CD4-positive, alpha-beta T cell (primary cell): ENCODE results near the gene PHLDB3. TPM values are rescaled to one million over a fixed set of nuclear protein-coding genes. Genes with fewer than 3 reads are reported as not detected.
"Not testable (repeated sequence)": the region's sequence is repeated elsewhere in the genome, so short reads cannot be mapped to it uniquely, and the experiment has no call there.

Experiments
- ATAC-seq: fragments of 200-7000 bp; cut with Tn5 transposase; one replicate; pipeline ENCODE4 v1.10.0; 2022; ENCODE audit warnings: mild to moderate bottlenecking; ENCODE audit not compliant: poor library complexity
- CTCF ChIA-PET: fragments of 350-600 bp; sonication (Branson Sonifier 250); formaldehyde crosslinking; loops from one replicate; lab custom pipeline; 2021; ENCODE audit warnings: antibody characterized with exemption, inconsistent platforms; lab: Charles Lee
- POLR2A ChIA-PET: fragments of 350-600 bp; sonication (Branson Sonifier 250); formaldehyde crosslinking; loops from one replicate; lab custom pipeline; 2021; ENCODE audit warnings: antibody characterized with exemption, inconsistent platforms; lab: Charles Lee
- DNase-seq, 14 experiments: peaks; one replicate each; pipeline ENCODE4 v3.0.0-alpha.2; 2013 to 2020; ENCODE audit warnings: mixed read lengths in 2 of 14
- H3K27ac ChIP-seq, 2 donors: one replicate each; pipeline versions ENCODE4 v1.5.1 to v1.7.0; 2013; ENCODE audit warnings: low read length in 2 of 2, low read depth in 1 of 2, mild to moderate bottlenecking in 1 of 2
- H3K27me3 ChIP-seq, 2 experiments: 1 replicate in 1 of 2; 2 replicates in 1 of 2; pipeline versions ENCODE4 v1.6.1 to v1.7.0; 2013; ENCODE audit warnings: low read length in 2 of 2, control low read depth in 1 of 2, mild to moderate bottlenecking in 1 of 2, moderate library complexity in 1 of 2; ENCODE audit not compliant: insufficient read depth in 2 of 2, control insufficient read depth in 1 of 2
- H3K36me3 ChIP-seq: one replicate; pipeline ENCODE4 v1.6.1; 2013; ENCODE audit warnings: low read length, control low read depth; ENCODE audit not compliant: insufficient read depth
- H3K4me1 ChIP-seq: one replicate; pipeline ENCODE4 v1.6.1; 2013; ENCODE audit warnings: low read length, control low read depth; ENCODE audit not compliant: insufficient read depth
- H3K4me3 ChIP-seq: one replicate; pipeline ENCODE4 v1.5.1; 2013; ENCODE audit warnings: mild to moderate bottlenecking, low read length, moderate library complexity
- H3K9me3 ChIP-seq, 2 experiments: 1 replicate in 1 of 2; 2 replicates in 1 of 2; pipeline versions ENCODE4 v1.6.1 to v1.7.0; 2013; ENCODE audit warnings: low read length in 2 of 2, mild to moderate bottlenecking in 2 of 2, control low read depth in 1 of 2, moderate library complexity in 1 of 2; ENCODE audit not compliant: control insufficient read depth in 1 of 2, insufficient read depth in 1 of 2
- H3K27ac Mint-ChIP-seq: one replicate; pipeline ENCODE4 v1.8.0; 2020; ENCODE audit warnings: mixed read lengths
- H3K27me3 Mint-ChIP-seq: one replicate; pipeline ENCODE4 v1.8.0; 2021; ENCODE audit warnings: mixed read lengths
- H3K36me3 Mint-ChIP-seq: one replicate; pipeline ENCODE4 v1.8.0; 2021; ENCODE audit warnings: low read depth, mixed read lengths
- H3K4me1 Mint-ChIP-seq: one replicate; pipeline ENCODE4 v1.8.0; 2021; ENCODE audit warnings: low read depth, mixed read lengths
- H3K4me3 Mint-ChIP-seq: one replicate; pipeline ENCODE4 v1.8.0; 2020; ENCODE audit warnings: mild to moderate bottlenecking, mixed read lengths
- H3K9me3 Mint-ChIP-seq: one replicate; pipeline ENCODE4 v1.8.0; 2020; ENCODE audit warnings: mixed read lengths
- intact Hi-C, 2 experiments: fragments of 100-400 bp; cut with DNase I in 1 of 2; cut with micrococcal nuclease in 1 of 2; formaldehyde crosslinking; loops; one replicate each; pipeline versions ENCODE4 v1.15.1 to v1.9.0; 2023 to 2025; cut with DNase I, micrococcal nuclease
- total RNA-seq, 174 experiments: library from RNA in 2 of 174; stranded (reverse) in 2 of 174; gene quantifications; one replicate each; pipeline ENCODE4 v1.2.3 and lab custom pipeline; 2021 to 2026
- TF ChIP-seq, protein P1 (sequence below): fragments of 200-600 bp; IDR thresholded peaks from one replicate; pipeline ENCODE4 v1.8.0; 2022; ENCODE audit warnings: antibody characterized with exemption, mild to moderate bottlenecking

PHLDB3 gene
- total RNA-seq, 2 experiments from 2014 or later = 75.1 to 77.4 TPM

GRCh38 chr19:43552198-43552450, 47.6 kb upstream of the PHLDB3 start:
- Histone ChIP-seq H3K4me3 (no peak overlapping the region), H3K36me3 (peaks cover 55% of the 10 kb centered on the region), H3K27ac (no peak overlapping the region), H3K27me3 (no peaks in the 10 kb centered on the region), H3K4me1 (peaks cover 6% of the 10 kb centered on the region), H3K9me3 (no peaks in the 10 kb centered on the region)
- TF ChIP-seq, protein P1, sequence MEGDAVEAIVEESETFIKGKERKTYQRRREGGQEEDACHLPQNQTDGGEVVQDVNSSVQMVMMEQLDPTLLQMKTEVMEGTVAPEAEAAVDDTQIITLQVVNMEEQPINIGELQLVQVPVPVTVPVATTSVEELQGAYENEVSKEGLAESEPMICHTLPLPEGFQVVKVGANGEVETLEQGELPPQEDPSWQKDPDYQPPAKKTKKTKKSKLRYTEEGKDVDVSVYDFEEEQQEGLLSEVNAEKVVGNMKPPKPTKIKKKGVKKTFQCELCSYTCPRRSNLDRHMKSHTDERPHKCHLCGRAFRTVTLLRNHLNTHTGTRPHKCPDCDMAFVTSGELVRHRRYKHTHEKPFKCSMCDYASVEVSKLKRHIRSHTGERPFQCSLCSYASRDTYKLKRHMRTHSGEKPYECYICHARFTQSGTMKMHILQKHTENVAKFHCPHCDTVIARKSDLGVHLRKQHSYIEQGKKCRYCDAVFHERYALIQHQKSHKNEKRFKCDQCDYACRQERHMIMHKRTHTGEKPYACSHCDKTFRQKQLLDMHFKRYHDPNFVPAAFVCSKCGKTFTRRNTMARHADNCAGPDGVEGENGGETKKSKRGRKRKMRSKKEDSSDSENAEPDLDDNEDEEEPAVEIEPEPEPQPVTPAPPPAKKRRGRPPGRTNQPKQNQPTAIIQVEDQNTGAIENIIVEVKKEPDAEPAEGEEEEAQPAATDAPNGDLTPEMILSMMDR = no peak
- Mint-ChIP-seq H3K4me3 (no peak overlapping the region), H3K4me1 (peaks cover 8% of the 10 kb centered on the region), H3K36me3 (peaks cover 75% of the 10 kb centered on the region), H3K27me3 (no peaks in the 10 kb centered on the region), H3K27ac (no peak overlapping the region), H3K9me3 (no peaks in the 10 kb centered on the region)
- ATAC-seq (no peak), DNase-seq (no peak)
- CTCF ChIA-PET = no interaction called here
- POLR2A ChIA-PET = interaction anchor here (1.0 kb wide), 1 partner anchor 19 kb away, joined by 4 read pairs; the partner anchor contains the start of gene ZNF575
- intact Hi-C loops = loop anchor here in 1 of 2 experiments (10.0 kb wide), 1 partner anchor 233 kb away; the partner anchor contains the start of gene KCNN4

GRCh38 chr19:43551399-43552197, 47.1 kb upstream of the PHLDB3 start:
- Histone ChIP-seq H3K27ac (no peak overlapping the region), H3K27me3 (no peaks in the 10 kb centered on the region), H3K9me3 (no peaks in the 10 kb centered on the region), H3K4me1 (peaks cover 6% of the 10 kb centered on the region), H3K4me3 (no peak overlapping the region), H3K36me3 (peaks cover 55% of the 10 kb centered on the region)
- CTCF ChIA-PET = no interaction called here
- H3K36me3 Mint-ChIP-seq = peaks cover 80% of the 10 kb centered on the region
- TF ChIP-seq, protein P1 = no peak
- no peaks in the 10 kb centered on the region for H3K27me3 Mint-ChIP-seq
- no peak overlapping the region for H3K4me3 Mint-ChIP-seq
- peaks cover 8% of the 10 kb centered on the region for H3K4me1 Mint-ChIP-seq
- intact Hi-C loops = loop anchor here in 1 of 2 experiments (10.0 kb wide), 1 partner anchor 233 kb away; the partner anchor contains the start of gene KCNN4
- no peak for ATAC-seq
- no peak overlapping the region for H3K27ac Mint-ChIP-seq
- DNase-seq = no peak
- POLR2A ChIA-PET = no interaction called here
- H3K9me3 Mint-ChIP-seq = no peaks in the 10 kb centered on the region

DNA sequence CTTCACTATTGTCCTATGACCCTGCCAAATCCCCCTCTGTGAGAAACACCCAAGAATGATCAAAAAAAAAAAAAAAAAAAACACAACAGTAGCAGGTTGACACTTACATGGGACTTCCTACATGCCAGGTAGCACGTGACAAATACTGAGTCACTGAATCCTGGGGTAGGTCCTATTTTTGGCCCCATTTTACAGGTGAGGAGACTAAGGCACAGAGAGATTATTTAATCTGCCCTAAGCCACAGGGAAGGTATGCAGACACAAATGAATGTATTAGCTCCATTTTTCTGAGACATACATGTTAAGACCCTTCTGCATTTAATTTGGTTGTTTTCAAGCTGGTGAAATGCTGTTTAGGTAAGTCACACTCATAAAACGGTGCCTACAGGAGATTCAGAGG, 44.2 kb upstream of the PHLDB3 start:
- H3K27me3 ChIP-seq = no peaks in the 10 kb centered on the region
- intact Hi-C loops = no loop called here
- H3K36me3 ChIP-seq = peaks cover 56% of the 10 kb centered on the region
- H3K27me3 Mint-ChIP-seq = no peaks in the 10 kb centered on the region
- CTCF ChIA-PET = interaction anchor here (0.6 kb wide), 1 partner anchor 23 kb away, joined by 4 read pairs; no protein-coding TSS in a partner anchor
- no peaks in the 10 kb centered on the region for H3K9me3 Mint-ChIP-seq
- DNase-seq (no peak), ATAC-seq (no peak)
- TF ChIP-seq, protein P1 = no peak
- H3K4me1 ChIP-seq = no peaks in the 10 kb centered on the region
- H3K4me3 ChIP-seq = no peak overlapping the region
- H3K9me3 ChIP-seq = no peaks in the 10 kb centered on the region
- H3K4me3 Mint-ChIP-seq = no peak overlapping the region
- POLR2A ChIA-PET = no interaction called here
- H3K27ac Mint-ChIP-seq = no peak overlapping the region
- no peaks in the 10 kb centered on the region for H3K4me1 Mint-ChIP-seq
- H3K27ac ChIP-seq = no peak overlapping the region
- H3K36me3 Mint-ChIP-seq = peaks cover 81% of the 10 kb centered on the region

DNA sequence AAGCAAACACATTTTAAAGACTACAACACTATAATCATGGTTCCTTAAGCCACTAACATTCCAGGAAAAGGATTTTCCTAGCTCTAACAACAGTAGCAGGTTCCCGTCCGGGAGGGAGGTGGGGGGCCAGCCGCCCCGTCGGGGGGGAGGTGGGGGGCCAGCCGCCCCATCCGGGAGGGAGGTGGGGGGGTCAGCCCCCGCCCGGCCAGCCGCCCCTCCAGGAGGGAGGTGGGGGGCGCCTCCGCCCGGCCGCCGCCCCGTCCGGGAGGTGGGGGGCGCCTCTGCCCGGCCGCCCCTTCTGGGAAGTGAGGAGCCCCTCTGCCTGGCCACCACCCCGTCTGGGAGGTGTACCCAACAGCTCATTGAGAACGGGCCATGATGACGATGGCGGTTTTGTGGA, 43.4 kb upstream of the PHLDB3 start:
- not testable (repeated sequence) for DNase-seq

More for the DNA sequence above, 43.4 kb upstream of the PHLDB3 start:
- H3K4me1 Mint-ChIP-seq, H3K27me3 Mint-ChIP-seq, H3K4me3 Mint-ChIP-seq, ATAC-seq, CTCF ChIA-PET, H3K4me1 ChIP-seq, H3K4me3 ChIP-seq, H3K9me3 Mint-ChIP-seq, H3K27ac Mint-ChIP-seq, H3K9me3 ChIP-seq, H3K27me3 ChIP-seq, intact Hi-C loops, POLR2A ChIA-PET, H3K27ac ChIP-seq: not testable (repeated sequence)
- peaks cover 55% of the 10 kb centered on the region for H3K36me3 ChIP-seq
- H3K36me3 Mint-ChIP-seq = peaks cover 83% of the 10 kb centered on the region
